Measurements from ENCODE around the gene KCNH1. TPM values are rescaled to one million over a fixed set of nuclear protein-coding genes. Genes with fewer than 3 reads are reported as not detected.
"Not testable (repeated sequence)": the region's sequence is repeated elsewhere in the genome, so short reads cannot be mapped to it uniquely, and the experiment has no call there.

The KCNH1 gene
- total RNA-seq, 6 experiments from 2014 or later, result 0.90 to 1.8 (median 1.5) TPM

DNA sequence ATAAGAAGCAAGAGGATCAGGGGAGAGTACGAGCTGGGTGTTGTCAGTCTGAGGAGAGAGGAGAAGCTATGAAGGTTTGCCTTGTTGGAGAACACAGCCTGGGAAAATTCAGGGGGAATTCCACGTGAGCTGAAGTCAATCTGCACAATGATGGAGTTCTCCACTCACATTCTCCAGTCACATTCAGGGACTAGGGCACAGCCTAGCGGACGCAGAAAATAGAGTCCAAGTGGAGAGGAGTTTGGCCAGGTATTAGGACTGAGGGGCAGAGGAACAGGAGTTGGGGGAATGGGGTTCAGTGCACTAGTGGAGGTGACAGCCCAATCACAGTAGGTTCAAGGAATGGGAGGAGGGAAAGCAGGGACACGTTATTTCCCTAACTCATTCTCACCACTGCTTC lies 124.0 kb downstream of the KCNH1 start:
- no peak overlapping the region for H3K4me3 Mint-ChIP-seq
- DNase-seq, result no peak
- H3K27me3 Mint-ChIP-seq (ENCODE audit: insufficient read depth), result no peaks in the 10 kb centered on the region; the same call in 1 of the 2 replicates
- no peaks in the 10 kb centered on the region for H3K36me3 Mint-ChIP-seq (ENCODE audit: low read depth)
- TF ChIP-seq, protein P1, sequence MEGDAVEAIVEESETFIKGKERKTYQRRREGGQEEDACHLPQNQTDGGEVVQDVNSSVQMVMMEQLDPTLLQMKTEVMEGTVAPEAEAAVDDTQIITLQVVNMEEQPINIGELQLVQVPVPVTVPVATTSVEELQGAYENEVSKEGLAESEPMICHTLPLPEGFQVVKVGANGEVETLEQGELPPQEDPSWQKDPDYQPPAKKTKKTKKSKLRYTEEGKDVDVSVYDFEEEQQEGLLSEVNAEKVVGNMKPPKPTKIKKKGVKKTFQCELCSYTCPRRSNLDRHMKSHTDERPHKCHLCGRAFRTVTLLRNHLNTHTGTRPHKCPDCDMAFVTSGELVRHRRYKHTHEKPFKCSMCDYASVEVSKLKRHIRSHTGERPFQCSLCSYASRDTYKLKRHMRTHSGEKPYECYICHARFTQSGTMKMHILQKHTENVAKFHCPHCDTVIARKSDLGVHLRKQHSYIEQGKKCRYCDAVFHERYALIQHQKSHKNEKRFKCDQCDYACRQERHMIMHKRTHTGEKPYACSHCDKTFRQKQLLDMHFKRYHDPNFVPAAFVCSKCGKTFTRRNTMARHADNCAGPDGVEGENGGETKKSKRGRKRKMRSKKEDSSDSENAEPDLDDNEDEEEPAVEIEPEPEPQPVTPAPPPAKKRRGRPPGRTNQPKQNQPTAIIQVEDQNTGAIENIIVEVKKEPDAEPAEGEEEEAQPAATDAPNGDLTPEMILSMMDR (IDR thresholded peaks at IDR 0.05), result no peak
- H3K27ac Mint-ChIP-seq, result no peak overlapping the region
- H3K4me1 Mint-ChIP-seq (ENCODE audit: low read depth), result peaks cover 28% of the 10 kb centered on the region
- H3K9me3 Mint-ChIP-seq, result no peaks in the 10 kb centered on the region

DNA sequence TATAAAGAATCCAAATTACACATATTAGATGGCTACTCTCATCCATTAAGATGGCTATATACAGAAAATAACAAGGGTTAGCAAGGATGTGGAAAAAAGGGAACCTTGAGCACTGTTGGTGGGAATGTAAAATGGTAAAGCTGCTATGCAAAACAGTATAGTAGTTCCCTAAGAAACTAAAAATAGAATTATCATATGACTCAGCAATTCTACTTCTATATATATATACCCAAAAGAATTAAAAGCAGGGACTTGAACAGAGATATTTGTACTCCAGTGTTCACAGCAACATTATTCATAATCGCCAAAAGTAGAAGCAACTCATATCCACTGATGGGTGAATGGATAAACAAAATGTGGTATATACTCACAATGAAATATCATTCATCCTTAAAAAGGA lies 126.1 kb downstream of the KCNH1 start:
- TF ChIP-seq, protein P1 (IDR thresholded peaks at IDR 0.05), result no peak
- Mint-ChIP-seq H3K27ac (no peak overlapping the region), H3K27me3 (ENCODE audit: insufficient read depth) (no peaks in the 10 kb centered on the region), H3K36me3 (ENCODE audit: low read depth) (no peaks in the 10 kb centered on the region), H3K9me3 (no peaks in the 10 kb centered on the region), H3K4me3 (no peak overlapping the region), H3K4me1 (ENCODE audit: low read depth) (peaks cover 8% of the 10 kb centered on the region; the same call in 1 of the 2 replicates)
- no peak for DNase-seq

DNA sequence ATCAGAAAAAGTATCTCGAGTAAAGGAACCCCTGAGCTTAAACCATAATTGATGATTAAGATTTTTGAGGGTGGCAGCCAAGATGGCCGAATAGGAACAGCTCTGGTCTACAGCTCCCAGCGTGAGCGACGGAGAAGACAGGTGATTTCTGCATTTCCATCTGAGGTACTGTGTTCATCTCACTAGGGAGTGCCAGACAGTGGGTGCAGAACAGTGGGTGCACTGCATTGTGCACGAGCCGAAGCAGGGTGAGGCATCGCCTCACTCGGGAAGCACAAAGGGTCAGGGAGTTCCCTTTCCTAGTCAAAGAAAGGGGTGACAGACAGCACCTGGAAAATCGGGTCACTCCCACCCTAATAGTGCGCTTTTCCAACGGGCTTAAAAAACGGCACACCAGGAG lies 138.0 kb downstream of the KCNH1 start:
- Mint-ChIP-seq H3K9me3 (peaks cover 28% of the 10 kb centered on the region), H3K4me1 (ENCODE audit: low read depth) (peaks cover 11% of the 10 kb centered on the region; the same call in 1 of the 2 replicates)
- DNase-seq; H3K4me3 Mint-ChIP-seq; H3K36me3 Mint-ChIP-seq (ENCODE audit: low read depth); H3K27me3 Mint-ChIP-seq (ENCODE audit: insufficient read depth); H3K27ac Mint-ChIP-seq: not testable (repeated sequence)

DNA sequence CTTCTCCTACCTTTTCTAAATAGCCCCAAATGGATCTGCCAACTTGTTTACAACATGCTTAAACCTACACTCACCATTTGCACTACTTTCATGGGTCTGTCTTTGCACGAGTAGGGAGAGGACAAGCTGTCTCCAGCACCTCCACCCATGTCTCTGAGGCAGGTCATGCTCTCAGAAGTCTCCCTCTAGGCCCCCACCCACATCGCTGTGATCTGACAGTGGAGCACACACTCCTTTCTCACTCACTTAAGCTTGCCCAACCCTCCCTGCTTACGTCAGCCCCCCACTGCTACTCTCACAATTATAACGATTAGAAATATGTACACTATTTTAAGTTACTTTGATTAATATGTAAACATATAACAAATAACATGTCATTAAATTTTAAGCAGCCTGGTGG lies 141.1 kb downstream of the KCNH1 start:
- no peak for DNase-seq
- H3K27me3 Mint-ChIP-seq (ENCODE audit: insufficient read depth), result peaks cover 4% of the 10 kb centered on the region; the same call in 1 of the 2 replicates

DNA sequence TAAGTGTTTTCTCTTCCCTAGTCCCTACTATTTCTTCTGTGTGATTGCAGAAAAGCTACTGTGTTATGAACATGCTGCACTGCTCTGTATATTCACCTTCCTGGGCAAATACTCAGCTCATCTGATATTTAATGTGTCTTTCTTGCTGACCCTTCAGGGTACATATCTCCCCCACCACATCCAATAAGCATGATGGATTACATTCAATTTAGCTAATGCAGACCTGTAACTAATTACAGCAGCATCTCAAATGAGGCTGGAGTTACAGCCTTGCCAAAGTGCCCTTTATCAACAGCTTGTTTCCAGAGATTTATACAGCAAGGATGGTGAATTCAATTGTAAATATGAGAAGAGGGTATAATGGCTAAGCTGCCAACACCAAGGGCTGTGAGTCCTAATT lies 144.0 kb downstream of the KCNH1 start:
- H3K27ac Mint-ChIP-seq, result no peak overlapping the region
- H3K27me3 Mint-ChIP-seq (ENCODE audit: insufficient read depth), result peaks cover 12% of the 10 kb centered on the region
- DNase-seq, result no peak
- peaks cover 12% of the 10 kb centered on the region; the same call in 1 of the 2 replicates for H3K36me3 Mint-ChIP-seq (ENCODE audit: low read depth)
- TF ChIP-seq, protein P1 (IDR thresholded peaks at IDR 0.05), result no peak
- H3K9me3 Mint-ChIP-seq, result peaks cover 7% of the 10 kb centered on the region; the same call in 1 of the 2 replicates
- H3K4me1 Mint-ChIP-seq (ENCODE audit: low read depth), result peaks cover 11% of the 10 kb centered on the region; the same call in 1 of the 2 replicates
- H3K4me3 Mint-ChIP-seq, result no peak overlapping the region

More for the DNA sequence above, 141.1 kb downstream of the KCNH1 start:
- H3K36me3 Mint-ChIP-seq (ENCODE audit: low read depth), result peaks cover 10% of the 10 kb centered on the region; the same call in 1 of the 2 replicates
- H3K4me3 Mint-ChIP-seq, result no peak overlapping the region
- peaks cover 13% of the 10 kb centered on the region for H3K9me3 Mint-ChIP-seq
- TF ChIP-seq, protein P1 (IDR thresholded peaks at IDR 0.05), result no peak
- H3K4me1 Mint-ChIP-seq (ENCODE audit: low read depth), result peaks cover 11% of the 10 kb centered on the region; the same call in 1 of the 2 replicates
- no peak overlapping the region for H3K27ac Mint-ChIP-seq

DNA sequence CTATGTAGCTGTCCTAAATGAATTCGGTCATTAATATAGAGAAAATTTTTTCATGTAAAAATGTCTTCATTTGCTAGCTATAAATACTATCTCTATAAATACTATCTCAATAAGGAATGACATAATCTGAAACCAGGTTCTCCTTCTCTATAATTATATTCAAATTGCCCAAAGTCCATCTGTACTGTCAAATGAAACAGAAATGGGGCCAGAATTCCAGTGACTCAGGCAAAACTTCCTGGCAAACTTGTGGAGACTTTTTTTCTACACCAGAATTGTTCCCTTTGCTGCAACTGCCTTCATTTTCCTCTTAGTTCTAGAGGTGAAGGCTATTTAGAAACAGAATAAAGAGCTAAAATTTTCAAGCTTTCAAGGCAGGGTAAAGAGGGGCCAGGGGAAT lies 152.5 kb downstream of the KCNH1 start:
- H3K4me1 Mint-ChIP-seq (ENCODE audit: low read depth), result no peaks in the 10 kb centered on the region; the same call in 1 of the 2 replicates
- H3K36me3 Mint-ChIP-seq (ENCODE audit: low read depth), result peaks cover 5% of the 10 kb centered on the region; the same call in 1 of the 2 replicates
- H3K9me3 Mint-ChIP-seq, result no peaks in the 10 kb centered on the region; the same call in 1 of the 2 replicates
- DNase-seq, result no peak
- no peak overlapping the region for H3K27ac Mint-ChIP-seq
- TF ChIP-seq, protein P1 (IDR thresholded peaks at IDR 0.05), result no peak
- no peak overlapping the region for H3K4me3 Mint-ChIP-seq
- peaks cover 7% of the 10 kb centered on the region for H3K27me3 Mint-ChIP-seq (ENCODE audit: insufficient read depth)

Data from HFFc6 (cell line).